ENCODE measurements around the gene VBP1.
A peak's percentile ranks its signal among the peaks of the same experiment; 100 is the strongest.
"Not testable (repeated sequence)": the region's sequence is repeated elsewhere in the genome, so short reads cannot be mapped to it uniquely, and the experiment has no call there.

VBP1 gene

GRCh38 chrX:155213731-155214130, 2.5 kb upstream of the VBP1 start:
- DNase-seq: no peak
- no peak overlapping the region for H3K4me3 Mint-ChIP-seq
- peaks cover 36% of the 10 kb centered on the region for H3K9me3 Mint-ChIP-seq
- peaks cover 19% of the 10 kb centered on the region for H3K4me1 Mint-ChIP-seq
- TF ChIP-seq CTCF (IDR thresholded peaks at IDR 0.05): no peak
- peaks cover 11% of the 10 kb centered on the region for H3K27me3 Mint-ChIP-seq (ENCODE audit: low read depth, poor library complexity)
- no peak overlapping the region for H3K27ac Mint-ChIP-seq
- H3K36me3 Mint-ChIP-seq (ENCODE audit: low read depth): peaks cover 4% of the 10 kb centered on the region

- TF ChIP-seq CTCF (IDR thresholded peaks at IDR 0.05): no peak
- Mint-ChIP-seq H3K27me3 (ENCODE audit: low read depth, poor library complexity) (peaks cover 4% of the 10 kb centered on the region), H3K27ac (peak overlapping the region; percentile 79), H3K36me3 (ENCODE audit: low read depth) (peaks cover 21% of the 10 kb centered on the region), H3K4me3 (peak overlapping the region; percentile 98), H3K4me1 (peaks cover 24% of the 10 kb centered on the region), H3K9me3 (peaks cover 43% of the 10 kb centered on the region)
- no peak for DNase-seq
Measured at GRCh38 chrX:155215443-155216178, 649 bp upstream of the VBP1 start.

- peaks cover 33% of the 10 kb centered on the region for H3K36me3 Mint-ChIP-seq (ENCODE audit: low read depth)
- no peak for TF ChIP-seq CTCF (IDR thresholded peaks at IDR 0.05)
- H3K27ac Mint-ChIP-seq: peak overlapping the region; percentile 95
- peak overlapping the region; percentile 98 for H3K4me3 Mint-ChIP-seq
- peak; percentile 4 for DNase-seq
- peaks cover 24% of the 10 kb centered on the region for H3K4me1 Mint-ChIP-seq
- H3K27me3 Mint-ChIP-seq (ENCODE audit: low read depth, poor library complexity): peaks cover 4% of the 10 kb centered on the region
- H3K9me3 Mint-ChIP-seq: peaks cover 51% of the 10 kb centered on the region
Measured at GRCh38 chrX:155216940-155217440, 730 bp downstream of the VBP1 start.

- Mint-ChIP-seq H3K27me3 (ENCODE audit: low read depth, poor library complexity) (no peaks in the 10 kb centered on the region), H3K36me3 (ENCODE audit: low read depth) (peaks cover 51% of the 10 kb centered on the region), H3K4me1 (peaks cover 24% of the 10 kb centered on the region), H3K4me3 (peak overlapping the region; percentile 68), H3K27ac (no peak overlapping the region), H3K9me3 (peaks cover 60% of the 10 kb centered on the region)
- DNase-seq: no peak
- no peak for TF ChIP-seq CTCF (IDR thresholded peaks at IDR 0.05)
Measured at GRCh38 chrX:155218777-155219176, 2.5 kb downstream of the VBP1 start.

GRCh38 chrX:155221351-155221750, 5.1 kb downstream of the VBP1 start:
- Mint-ChIP-seq H3K9me3 (peaks cover 78% of the 10 kb centered on the region), H3K27ac (no peak overlapping the region), H3K4me3 (no peak overlapping the region), H3K36me3 (ENCODE audit: low read depth) (peaks cover 76% of the 10 kb centered on the region), H3K4me1 (peaks cover 19% of the 10 kb centered on the region), H3K27me3 (ENCODE audit: low read depth, poor library complexity) (no peaks in the 10 kb centered on the region)
- no peak for TF ChIP-seq CTCF (IDR thresholded peaks at IDR 0.05)
- no peak for DNase-seq

- H3K27ac Mint-ChIP-seq; H3K4me1 Mint-ChIP-seq; DNase-seq; H3K27me3 Mint-ChIP-seq (ENCODE audit: low read depth, poor library complexity); H3K4me3 Mint-ChIP-seq: not testable (repeated sequence)
- Mint-ChIP-seq H3K36me3 (ENCODE audit: low read depth) (peaks cover 87% of the 10 kb centered on the region), H3K9me3 (peaks cover 64% of the 10 kb centered on the region)
Measured at GRCh38 chrX:155223746-155224145, 7.5 kb downstream of the VBP1 start.
